ENCODE results near the gene DDO.

GRCh38 chr6:110360676-110361075 is 54.7 kb downstream of the DDO start:
- TF ChIP-seq EZH2phosphoT487 (IDR thresholded peaks at IDR 0.05; ENCODE audit: insufficient read depth, low read depth) (no peak), EZH2 (IDR thresholded peaks at IDR 0.05; ENCODE audit: insufficient read depth, poor library complexity, severe bottlenecking) (no peak)

Measured in GM23248 (cell line).